ENCODE data around the gene TUBA1B.
A peak's percentile ranks its signal among the peaks of the same experiment; 100 is the strongest.

DNA sequence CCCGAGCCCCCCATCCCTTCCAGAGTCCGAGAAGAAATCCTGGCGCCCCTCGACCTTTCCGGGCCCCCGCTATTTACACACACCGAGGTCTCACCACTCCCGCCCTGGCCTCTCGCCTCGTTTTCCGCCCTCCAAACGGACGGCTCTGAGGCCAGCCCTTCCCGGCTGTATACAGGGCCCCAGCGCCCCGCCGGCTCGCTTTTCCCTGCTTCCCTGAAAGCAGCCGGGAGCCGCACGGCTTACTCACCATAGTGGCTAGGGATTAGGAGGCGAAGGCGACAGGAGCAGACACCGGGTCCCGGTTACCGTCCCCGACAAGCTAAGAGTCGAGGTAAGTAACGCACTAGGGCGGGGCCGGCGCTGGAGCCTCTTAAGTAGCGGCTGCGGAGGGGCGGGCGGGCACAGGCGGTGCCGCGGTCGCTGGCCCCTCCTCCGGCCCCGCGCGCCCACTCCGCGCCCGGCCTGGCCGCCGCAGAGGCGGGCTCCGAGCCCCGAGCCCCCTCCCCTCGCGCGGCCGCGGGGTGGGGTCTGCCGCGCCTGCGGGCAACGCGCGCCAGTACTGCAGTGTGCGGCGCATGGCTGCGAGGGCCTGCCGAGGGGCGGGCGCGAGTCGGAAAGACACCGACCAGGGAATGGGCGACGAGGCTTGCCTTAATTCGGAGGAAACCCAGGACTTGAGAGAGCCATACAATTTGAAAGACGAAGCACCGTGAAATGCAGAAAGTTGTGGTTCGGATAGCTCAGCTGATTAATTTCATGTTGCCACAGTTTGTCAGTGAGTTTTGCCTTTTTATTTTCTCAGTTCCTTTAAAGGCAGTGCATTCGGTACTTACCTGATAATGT, at the start of gene TUBA1B:
- TF ChIP-seq, protein P1, sequence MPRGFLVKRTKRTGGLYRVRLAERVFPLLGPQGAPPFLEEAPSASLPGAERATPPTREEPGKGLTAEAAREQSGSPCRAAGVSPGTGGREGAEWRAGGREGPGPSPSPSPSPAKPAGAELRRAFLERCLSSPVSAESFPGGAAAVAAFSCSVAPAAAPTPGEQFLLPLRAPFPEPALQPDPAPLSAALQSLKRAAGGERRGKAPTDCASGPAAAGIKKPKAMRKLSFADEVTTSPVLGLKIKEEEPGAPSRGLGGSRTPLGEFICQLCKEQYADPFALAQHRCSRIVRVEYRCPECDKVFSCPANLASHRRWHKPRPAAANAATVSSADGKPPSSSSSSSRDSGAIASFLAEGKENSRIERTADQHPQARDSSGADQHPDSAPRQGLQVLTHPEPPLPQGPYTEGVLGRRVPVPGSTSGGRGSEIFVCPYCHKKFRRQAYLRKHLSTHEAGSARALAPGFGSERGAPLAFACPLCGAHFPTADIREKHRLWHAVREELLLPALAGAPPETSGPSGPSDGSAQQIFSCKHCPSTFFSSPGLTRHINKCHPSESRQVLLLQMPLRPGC (tag by site-specific recombination; IDR thresholded peaks at IDR 0.05): peak; percentile 25; the same call in 1 of the 2 replicates
- TF ChIP-seq CTCF (tag by site-specific recombination; IDR thresholded peaks at IDR 0.05) (0 out of 2 replicates have a peak, but pooled peaks have one; percentile 43), ZNF768 (tag by site-specific recombination; IDR thresholded peaks at IDR 0.05) (peak; percentile 74; the same call in 1 of the 2 replicates), ZEB2 (tag by site-specific recombination; IDR thresholded peaks at IDR 0.05) (peak; percentile 21), ZBTB21 (tag by site-specific recombination; IDR thresholded peaks at IDR 0.05) (peak; percentile 26; the same call in 1 of the 2 replicates), ZNF266 (tag by site-specific recombination; IDR thresholded peaks at IDR 0.05; ENCODE audit: low read depth) (no peak), TCF7L2 (IDR thresholded peaks at IDR 0.05; ENCODE audit: borderline replicate concordance, low read depth, low read length) (no peak), YY2 (tag by site-specific recombination; IDR thresholded peaks at IDR 0.05) (no peak; the same call in 1 of the 2 replicates), ZBTB8A (tag by site-specific recombination; IDR thresholded peaks at IDR 0.05) (peak; percentile 66)
- TF ChIP-seq, protein P2, sequence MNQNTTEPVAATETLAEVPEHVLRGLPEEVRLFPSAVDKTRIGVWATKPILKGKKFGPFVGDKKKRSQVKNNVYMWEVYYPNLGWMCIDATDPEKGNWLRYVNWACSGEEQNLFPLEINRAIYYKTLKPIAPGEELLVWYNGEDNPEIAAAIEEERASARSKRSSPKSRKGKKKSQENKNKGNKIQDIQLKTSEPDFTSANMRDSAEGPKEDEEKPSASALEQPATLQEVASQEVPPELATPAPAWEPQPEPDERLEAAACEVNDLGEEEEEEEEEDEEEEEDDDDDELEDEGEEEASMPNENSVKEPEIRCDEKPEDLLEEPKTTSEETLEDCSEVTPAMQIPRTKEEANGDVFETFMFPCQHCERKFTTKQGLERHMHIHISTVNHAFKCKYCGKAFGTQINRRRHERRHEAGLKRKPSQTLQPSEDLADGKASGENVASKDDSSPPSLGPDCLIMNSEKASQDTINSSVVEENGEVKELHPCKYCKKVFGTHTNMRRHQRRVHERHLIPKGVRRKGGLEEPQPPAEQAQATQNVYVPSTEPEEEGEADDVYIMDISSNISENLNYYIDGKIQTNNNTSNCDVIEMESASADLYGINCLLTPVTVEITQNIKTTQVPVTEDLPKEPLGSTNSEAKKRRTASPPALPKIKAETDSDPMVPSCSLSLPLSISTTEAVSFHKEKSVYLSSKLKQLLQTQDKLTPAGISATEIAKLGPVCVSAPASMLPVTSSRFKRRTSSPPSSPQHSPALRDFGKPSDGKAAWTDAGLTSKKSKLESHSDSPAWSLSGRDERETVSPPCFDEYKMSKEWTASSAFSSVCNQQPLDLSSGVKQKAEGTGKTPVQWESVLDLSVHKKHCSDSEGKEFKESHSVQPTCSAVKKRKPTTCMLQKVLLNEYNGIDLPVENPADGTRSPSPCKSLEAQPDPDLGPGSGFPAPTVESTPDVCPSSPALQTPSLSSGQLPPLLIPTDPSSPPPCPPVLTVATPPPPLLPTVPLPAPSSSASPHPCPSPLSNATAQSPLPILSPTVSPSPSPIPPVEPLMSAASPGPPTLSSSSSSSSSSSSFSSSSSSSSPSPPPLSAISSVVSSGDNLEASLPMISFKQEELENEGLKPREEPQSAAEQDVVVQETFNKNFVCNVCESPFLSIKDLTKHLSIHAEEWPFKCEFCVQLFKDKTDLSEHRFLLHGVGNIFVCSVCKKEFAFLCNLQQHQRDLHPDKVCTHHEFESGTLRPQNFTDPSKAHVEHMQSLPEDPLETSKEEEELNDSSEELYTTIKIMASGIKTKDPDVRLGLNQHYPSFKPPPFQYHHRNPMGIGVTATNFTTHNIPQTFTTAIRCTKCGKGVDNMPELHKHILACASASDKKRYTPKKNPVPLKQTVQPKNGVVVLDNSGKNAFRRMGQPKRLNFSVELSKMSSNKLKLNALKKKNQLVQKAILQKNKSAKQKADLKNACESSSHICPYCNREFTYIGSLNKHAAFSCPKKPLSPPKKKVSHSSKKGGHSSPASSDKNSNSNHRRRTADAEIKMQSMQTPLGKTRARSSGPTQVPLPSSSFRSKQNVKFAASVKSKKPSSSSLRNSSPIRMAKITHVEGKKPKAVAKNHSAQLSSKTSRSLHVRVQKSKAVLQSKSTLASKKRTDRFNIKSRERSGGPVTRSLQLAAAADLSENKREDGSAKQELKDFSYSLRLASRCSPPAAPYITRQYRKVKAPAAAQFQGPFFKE (tag by site-specific recombination; IDR thresholded peaks at IDR 0.05; ENCODE audit: borderline replicate concordance): no peak
- TF ChIP-seq, protein P3, sequence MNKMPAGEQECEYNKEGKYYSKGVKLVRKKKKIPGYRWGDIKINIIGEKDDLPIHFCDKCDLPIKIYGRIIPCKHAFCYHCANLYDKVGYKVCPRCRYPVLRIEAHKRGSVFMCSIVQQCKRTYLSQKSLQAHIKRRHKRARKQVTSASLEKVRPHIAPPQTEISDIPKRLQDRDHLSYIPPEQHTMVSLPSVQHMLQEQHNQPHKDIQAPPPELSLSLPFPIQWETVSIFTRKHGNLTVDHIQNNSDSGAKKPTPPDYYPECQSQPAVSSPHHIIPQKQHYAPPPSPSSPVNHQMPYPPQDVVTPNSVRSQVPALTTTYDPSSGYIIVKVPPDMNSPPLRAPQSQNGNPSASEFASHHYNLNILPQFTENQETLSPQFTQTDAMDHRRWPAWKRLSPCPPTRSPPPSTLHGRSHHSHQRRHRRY (tag by site-specific recombination; IDR thresholded peaks at IDR 0.05): 0 out of 2 replicates have a peak, but pooled peaks have one; percentile 17
